ENCODE measurements around the gene PPP1R36.

GRCh38 chr14:64611358-64612020, 61.7 kb downstream of the PPP1R36 start:
- TF ChIP-seq EP300 (IDR thresholded peaks at IDR 0.05; ENCODE audit: low read depth in 2 of 2, low read length in 2 of 2) (no peak), EP300 (CRISPR knock-in tag; IDR thresholded peaks at IDR 0.05; ENCODE audit: borderline replicate concordance) (no peak), MTA3 (CRISPR knock-in tag; IDR thresholded peaks at IDR 0.05) (no peak), FOXM1 (CRISPR knock-in tag; IDR thresholded peaks at IDR 0.05) (no peak), ZNF619 (CRISPR knock-in tag; IDR thresholded peaks at IDR 0.05) (no peak), SUZ12 (IDR thresholded peaks at IDR 0.05; ENCODE audit: low read depth, low read length) (no peak)
- TF ChIP-seq, protein P1, sequence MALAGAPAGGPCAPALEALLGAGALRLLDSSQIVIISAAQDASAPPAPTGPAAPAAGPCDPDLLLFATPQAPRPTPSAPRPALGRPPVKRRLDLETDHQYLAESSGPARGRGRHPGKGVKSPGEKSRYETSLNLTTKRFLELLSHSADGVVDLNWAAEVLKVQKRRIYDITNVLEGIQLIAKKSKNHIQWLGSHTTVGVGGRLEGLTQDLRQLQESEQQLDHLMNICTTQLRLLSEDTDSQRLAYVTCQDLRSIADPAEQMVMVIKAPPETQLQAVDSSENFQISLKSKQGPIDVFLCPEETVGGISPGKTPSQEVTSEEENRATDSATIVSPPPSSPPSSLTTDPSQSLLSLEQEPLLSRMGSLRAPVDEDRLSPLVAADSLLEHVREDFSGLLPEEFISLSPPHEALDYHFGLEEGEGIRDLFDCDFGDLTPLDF (CRISPR knock-in tag; IDR thresholded peaks at IDR 0.05), result no peak
- TF ChIP-seq, protein P2, sequence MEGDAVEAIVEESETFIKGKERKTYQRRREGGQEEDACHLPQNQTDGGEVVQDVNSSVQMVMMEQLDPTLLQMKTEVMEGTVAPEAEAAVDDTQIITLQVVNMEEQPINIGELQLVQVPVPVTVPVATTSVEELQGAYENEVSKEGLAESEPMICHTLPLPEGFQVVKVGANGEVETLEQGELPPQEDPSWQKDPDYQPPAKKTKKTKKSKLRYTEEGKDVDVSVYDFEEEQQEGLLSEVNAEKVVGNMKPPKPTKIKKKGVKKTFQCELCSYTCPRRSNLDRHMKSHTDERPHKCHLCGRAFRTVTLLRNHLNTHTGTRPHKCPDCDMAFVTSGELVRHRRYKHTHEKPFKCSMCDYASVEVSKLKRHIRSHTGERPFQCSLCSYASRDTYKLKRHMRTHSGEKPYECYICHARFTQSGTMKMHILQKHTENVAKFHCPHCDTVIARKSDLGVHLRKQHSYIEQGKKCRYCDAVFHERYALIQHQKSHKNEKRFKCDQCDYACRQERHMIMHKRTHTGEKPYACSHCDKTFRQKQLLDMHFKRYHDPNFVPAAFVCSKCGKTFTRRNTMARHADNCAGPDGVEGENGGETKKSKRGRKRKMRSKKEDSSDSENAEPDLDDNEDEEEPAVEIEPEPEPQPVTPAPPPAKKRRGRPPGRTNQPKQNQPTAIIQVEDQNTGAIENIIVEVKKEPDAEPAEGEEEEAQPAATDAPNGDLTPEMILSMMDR (CRISPR knock-in tag; IDR thresholded peaks at IDR 0.05), result no peak

Measured in HepG2 (cell line).